22Rv1 (cell line): ENCODE results near the gene NUDT8.
"Not testable (repeated sequence)": the region's sequence is repeated elsewhere in the genome, so short reads cannot be mapped to it uniquely, and the experiment has no call there.

Experiments used
- H3K27ac ChIP-seq: fragments of 450-650 bp; 2 replicates; pipeline ENCODE4 v1.5.1; 2017
- ZFX ChIP-seq: fragments of 450-650 bp; IDR thresholded peaks from 2 replicates; pipeline ENCODE4 v1.6.1; 2017; ENCODE audit warnings: antibody characterized with exemption, borderline replicate concordance
- TF ChIP-seq, protein P1 (sequence below): fragments of 450-650 bp; IDR thresholded peaks from 2 replicates; pipeline ENCODE4 v1.5.1; 2017; ENCODE audit warnings: mild to moderate bottlenecking

NUDT8 gene

GRCh38 chr11:67664696-67665540, 35.2 kb upstream of the NUDT8 start:
- no peak for TF ChIP-seq ZFX
- TF ChIP-seq, protein P1, sequence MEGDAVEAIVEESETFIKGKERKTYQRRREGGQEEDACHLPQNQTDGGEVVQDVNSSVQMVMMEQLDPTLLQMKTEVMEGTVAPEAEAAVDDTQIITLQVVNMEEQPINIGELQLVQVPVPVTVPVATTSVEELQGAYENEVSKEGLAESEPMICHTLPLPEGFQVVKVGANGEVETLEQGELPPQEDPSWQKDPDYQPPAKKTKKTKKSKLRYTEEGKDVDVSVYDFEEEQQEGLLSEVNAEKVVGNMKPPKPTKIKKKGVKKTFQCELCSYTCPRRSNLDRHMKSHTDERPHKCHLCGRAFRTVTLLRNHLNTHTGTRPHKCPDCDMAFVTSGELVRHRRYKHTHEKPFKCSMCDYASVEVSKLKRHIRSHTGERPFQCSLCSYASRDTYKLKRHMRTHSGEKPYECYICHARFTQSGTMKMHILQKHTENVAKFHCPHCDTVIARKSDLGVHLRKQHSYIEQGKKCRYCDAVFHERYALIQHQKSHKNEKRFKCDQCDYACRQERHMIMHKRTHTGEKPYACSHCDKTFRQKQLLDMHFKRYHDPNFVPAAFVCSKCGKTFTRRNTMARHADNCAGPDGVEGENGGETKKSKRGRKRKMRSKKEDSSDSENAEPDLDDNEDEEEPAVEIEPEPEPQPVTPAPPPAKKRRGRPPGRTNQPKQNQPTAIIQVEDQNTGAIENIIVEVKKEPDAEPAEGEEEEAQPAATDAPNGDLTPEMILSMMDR: no peak
- H3K27ac ChIP-seq: no peak overlapping the region

DNA sequence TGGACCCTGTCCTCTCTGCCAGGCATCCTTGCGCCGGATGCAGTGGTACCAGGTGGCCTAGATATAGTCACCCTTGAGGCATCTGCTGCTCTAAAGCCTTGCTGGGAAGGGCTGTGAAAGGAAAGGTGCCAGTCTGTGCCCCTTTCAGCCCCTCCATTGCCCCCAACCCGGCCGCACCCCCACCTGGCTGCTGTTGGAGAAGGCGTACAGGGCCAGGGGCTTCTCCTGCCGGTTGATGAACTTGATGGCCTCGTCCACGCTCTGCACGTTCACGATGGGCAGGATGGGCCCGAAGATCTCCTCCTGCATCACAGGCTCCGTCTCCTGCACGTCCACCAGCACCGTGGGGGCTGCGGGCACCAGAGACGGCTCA, 34.5 kb upstream of the NUDT8 start:
- TF ChIP-seq, protein P1: no peak
- no peak for TF ChIP-seq ZFX
- no peak overlapping the region for H3K27ac ChIP-seq

GRCh38 chr11:67663532-67664212, 33.9 kb upstream of the NUDT8 start:
- H3K27ac ChIP-seq: no peak overlapping the region
- TF ChIP-seq ZFX: no peak
- TF ChIP-seq, protein P1: no peak

GRCh38 chr11:67662835-67663531, 33.2 kb upstream of the NUDT8 start:
- TF ChIP-seq ZFX: no peak
- TF ChIP-seq, protein P1: no peak
- no peak overlapping the region for H3K27ac ChIP-seq

DNA sequence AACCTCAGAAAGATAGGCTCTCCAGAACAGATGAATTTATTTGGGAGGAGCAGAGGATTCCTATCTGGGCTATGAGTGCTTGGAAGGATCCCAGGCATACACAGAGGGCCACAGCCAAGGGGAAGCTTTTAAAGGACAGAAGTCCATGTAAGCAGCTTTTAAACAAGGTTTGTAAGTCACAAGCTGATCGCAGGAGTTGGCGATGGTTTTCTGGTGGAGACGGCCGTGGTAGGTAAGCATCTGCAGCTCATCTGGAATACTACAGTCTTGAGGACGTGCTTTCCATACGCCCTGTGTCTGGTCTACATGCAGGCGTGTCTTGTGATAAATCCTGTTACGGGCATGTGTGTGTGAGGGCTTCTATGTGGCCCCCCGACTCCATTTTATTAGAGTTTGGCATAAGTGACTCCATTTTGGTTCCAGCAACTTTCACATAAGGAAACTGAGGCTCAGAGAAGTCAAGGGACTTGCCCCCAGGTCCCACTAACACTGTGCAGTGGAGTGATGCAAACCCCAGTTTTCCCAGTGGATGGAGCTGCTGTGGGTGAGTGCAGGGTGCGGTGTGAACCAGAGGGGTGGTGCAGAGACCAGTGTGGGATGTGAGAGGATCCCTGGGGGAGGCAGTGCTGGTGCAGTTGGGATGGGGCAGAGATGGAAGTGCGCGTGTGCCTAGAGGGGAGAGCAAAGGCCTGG, 32.6 kb upstream of the NUDT8 start:
- no peak for TF ChIP-seq ZFX
- TF ChIP-seq, protein P1: no peak
- no peak overlapping the region for H3K27ac ChIP-seq

GRCh38 chr11:67660752-67661151, 31.0 kb upstream of the NUDT8 start:
- not testable (repeated sequence) for H3K27ac ChIP-seq

DNA sequence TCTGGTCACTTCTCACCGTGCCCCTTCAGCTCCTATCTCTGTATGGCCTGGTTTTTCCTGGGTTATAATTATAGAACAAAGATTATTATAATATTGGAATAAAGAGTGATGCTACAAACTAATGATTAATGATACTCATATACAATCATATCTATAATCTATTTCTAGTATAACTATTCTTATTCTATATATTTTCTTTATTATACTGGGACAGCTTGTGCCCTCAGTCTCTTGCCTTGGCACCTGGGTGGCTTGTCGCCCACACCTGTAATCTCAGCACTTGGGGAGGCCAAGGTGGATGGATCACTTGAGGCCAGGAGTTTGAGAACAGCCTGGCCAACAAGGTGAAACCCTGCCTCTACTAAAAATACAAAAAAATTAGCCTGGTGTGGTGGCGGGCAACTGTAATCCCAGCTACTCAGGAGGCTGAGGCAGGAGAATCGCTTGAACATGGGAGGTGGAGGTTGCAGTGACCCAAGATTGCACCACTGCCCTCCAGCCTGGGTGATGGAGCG, 30.0 kb upstream of the NUDT8 start:
- TF ChIP-seq, protein P1: peak; percentile 65
- not testable (repeated sequence) for H3K27ac ChIP-seq
